Measurements from ENCODE around the gene SLC35E3.

SLC35E3 gene

DNA sequence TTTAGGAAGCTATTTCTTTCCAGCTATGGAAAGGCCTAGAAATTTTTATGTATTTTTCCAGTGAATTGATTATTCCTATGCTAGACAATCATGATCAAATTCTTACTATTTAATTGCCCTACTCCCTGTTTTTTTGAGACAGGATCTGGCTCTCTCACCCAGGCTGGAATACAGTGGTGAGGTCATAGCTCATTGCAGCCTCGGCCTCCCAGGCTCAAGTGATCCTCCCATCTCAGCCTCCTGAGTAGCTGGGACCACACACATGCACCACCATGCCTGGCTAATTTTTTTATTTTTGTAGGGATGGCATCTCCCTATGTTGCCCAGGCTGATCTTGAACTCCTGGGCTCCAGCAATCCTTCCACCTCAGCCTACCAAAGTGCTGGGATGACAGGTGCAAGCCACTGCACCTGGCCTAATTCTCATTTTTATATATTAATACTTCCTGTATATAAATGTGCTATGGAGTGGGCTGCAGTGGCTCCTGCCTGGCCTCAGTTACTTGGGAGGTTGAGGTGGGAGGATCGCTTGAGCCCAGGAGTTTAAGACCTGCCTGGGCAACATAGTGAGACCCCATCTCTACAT lies 46.0 kb downstream of the SLC35E3 start:
- DNase-seq, result no peak
- TF ChIP-seq, protein P1, sequence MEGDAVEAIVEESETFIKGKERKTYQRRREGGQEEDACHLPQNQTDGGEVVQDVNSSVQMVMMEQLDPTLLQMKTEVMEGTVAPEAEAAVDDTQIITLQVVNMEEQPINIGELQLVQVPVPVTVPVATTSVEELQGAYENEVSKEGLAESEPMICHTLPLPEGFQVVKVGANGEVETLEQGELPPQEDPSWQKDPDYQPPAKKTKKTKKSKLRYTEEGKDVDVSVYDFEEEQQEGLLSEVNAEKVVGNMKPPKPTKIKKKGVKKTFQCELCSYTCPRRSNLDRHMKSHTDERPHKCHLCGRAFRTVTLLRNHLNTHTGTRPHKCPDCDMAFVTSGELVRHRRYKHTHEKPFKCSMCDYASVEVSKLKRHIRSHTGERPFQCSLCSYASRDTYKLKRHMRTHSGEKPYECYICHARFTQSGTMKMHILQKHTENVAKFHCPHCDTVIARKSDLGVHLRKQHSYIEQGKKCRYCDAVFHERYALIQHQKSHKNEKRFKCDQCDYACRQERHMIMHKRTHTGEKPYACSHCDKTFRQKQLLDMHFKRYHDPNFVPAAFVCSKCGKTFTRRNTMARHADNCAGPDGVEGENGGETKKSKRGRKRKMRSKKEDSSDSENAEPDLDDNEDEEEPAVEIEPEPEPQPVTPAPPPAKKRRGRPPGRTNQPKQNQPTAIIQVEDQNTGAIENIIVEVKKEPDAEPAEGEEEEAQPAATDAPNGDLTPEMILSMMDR (IDR thresholded peaks at IDR 0.05; ENCODE audit: low read depth, low read length), result no peak
- Histone ChIP-seq H3K27ac (no peak overlapping the region), H3K9me3 (ENCODE audit: severe bottlenecking) (no peaks in the 10 kb centered on the region), H3K4me3 (ENCODE audit: low read depth, low read length) (no peak overlapping the region), H3K27me3 (ENCODE audit: insufficient read depth, low read depth, severe bottlenecking) (no peaks in the 10 kb centered on the region), H3K36me3 (no peaks in the 10 kb centered on the region)

DNA sequence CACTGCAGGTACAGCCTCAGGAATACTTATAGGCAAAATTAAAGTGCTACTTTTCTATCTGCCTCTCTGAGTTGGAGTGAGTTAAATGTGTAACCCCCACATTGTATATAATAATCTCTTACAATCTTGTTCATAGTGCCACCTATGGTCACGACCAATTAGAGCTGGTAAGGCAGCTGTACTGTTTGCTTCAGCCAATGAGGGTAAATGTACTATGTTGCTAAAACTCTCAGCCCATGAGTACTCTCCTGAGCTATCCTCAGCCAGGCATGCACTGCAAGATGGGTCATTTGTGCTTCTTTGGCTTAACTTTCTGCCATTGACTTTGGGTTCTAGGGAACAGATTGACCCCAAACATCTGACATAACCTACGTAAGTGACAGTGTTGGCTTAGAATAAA lies 47.0 kb downstream of the SLC35E3 start:
- Histone ChIP-seq H3K27ac (no peak overlapping the region), H3K4me3 (ENCODE audit: low read depth, low read length) (no peak overlapping the region), H3K27me3 (ENCODE audit: insufficient read depth, low read depth, severe bottlenecking) (no peaks in the 10 kb centered on the region), H3K9me3 (ENCODE audit: severe bottlenecking) (no peaks in the 10 kb centered on the region), H3K36me3 (no peaks in the 10 kb centered on the region)
- TF ChIP-seq, protein P1 (IDR thresholded peaks at IDR 0.05; ENCODE audit: low read depth, low read length), result no peak
- peak; percentile 28 for DNase-seq

DNA sequence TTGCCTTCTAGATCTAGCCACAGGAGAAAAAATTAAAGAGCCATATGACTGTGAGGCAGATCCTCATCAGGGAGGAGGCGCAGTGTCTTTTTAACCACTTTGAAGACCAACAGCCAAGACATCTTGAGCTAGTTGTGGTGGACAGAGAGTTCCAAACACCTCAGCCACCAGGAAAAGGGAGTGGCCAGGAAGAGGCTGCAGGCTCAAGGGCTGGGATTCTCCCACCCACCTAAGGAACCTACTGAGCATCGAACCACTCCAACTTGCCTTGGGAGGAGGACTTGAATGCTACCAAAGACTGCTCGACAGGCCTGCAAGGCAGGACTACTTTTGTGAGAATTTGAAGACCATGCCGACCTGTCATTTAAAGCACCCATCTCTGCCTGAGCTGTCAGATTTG lies 47.5 kb downstream of the SLC35E3 start:
- Histone ChIP-seq H3K4me3 (ENCODE audit: low read depth, low read length) (no peak overlapping the region), H3K36me3 (no peaks in the 10 kb centered on the region), H3K27ac (no peak overlapping the region), H3K9me3 (ENCODE audit: severe bottlenecking) (no peaks in the 10 kb centered on the region), H3K27me3 (ENCODE audit: insufficient read depth, low read depth, severe bottlenecking) (no peaks in the 10 kb centered on the region)
- TF ChIP-seq, protein P1 (IDR thresholded peaks at IDR 0.05; ENCODE audit: low read depth, low read length), result no peak
- DNase-seq, result no peak

DNA sequence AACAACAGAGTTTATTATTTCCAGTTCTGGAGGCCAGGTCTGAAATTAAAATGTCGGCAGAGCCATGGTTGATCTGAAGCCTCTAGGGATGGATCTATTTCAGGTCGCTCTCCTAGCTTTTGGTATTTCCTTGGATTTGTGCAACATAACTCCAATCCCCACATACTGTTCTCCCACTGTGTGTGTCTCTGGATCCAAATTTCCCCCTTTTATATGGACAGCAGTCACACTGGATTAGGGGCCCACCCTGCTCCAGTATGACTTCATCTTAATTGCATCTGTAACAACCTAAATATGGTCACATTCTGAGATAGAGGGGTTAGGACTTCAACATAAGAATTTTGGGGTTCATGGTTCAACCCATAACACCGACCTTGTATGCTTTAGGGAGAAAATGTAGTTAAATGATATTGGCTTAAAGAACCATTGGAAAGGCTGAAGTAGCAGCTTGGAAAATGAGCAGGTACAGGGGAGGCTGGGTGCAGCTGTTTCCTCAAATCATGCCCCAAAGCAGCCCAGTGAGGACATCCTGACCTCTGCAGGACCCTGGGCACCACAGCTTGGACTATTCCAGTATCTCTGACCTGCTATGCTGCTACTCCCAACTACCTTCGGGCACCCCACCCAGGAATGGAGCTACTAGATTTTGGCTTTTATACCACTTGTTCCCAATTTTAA lies 48.1 kb downstream of the SLC35E3 start:
- TF ChIP-seq, protein P1 (IDR thresholded peaks at IDR 0.05; ENCODE audit: low read depth, low read length), result no peak
- no peaks in the 10 kb centered on the region for H3K27me3 ChIP-seq (ENCODE audit: insufficient read depth, low read depth, severe bottlenecking)
- H3K9me3 ChIP-seq (ENCODE audit: severe bottlenecking), result no peaks in the 10 kb centered on the region
- no peaks in the 10 kb centered on the region for H3K36me3 ChIP-seq
- no peak overlapping the region for H3K27ac ChIP-seq
- DNase-seq, result no peak
- no peak overlapping the region for H3K4me3 ChIP-seq (ENCODE audit: low read depth, low read length)

DNA sequence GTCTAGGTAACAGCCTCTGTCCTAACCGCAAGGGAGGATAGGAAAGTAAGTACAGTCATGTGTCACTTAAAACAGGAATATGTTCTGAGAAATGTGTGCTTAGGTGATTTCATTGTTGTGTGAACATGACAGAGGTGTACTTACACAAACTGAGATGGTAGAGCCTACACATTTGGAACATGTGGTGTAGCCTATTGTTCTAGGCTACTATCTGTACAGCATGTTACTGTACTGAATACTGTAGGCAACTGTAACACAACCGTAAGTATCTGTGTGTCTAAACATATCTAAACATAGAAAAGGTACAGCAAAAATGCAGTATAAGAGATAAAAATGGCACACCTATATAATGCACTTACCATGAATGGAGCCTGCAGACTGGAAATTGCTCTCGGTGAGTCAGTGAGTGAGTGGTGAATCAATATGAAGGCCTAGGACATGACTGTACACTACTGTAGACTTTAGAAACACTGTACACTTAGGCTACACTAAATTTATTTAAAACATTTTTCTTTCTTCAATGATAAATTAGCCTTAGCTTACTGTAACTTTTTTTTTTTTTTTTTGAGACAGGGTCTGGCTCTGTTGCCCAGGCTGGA lies 48.8 kb downstream of the SLC35E3 start:
- no peak for DNase-seq
- no peaks in the 10 kb centered on the region for H3K9me3 ChIP-seq (ENCODE audit: severe bottlenecking)
- TF ChIP-seq, protein P1 (IDR thresholded peaks at IDR 0.05; ENCODE audit: low read depth, low read length), result no peak
- H3K4me3 ChIP-seq (ENCODE audit: low read depth, low read length), result no peak overlapping the region
- H3K27me3 ChIP-seq (ENCODE audit: insufficient read depth, low read depth, severe bottlenecking), result no peaks in the 10 kb centered on the region
- H3K27ac ChIP-seq, result no peak overlapping the region
- no peaks in the 10 kb centered on the region for H3K36me3 ChIP-seq

Data from WERI-Rb-1 (cell line).